ENCODE measurements around the gene PTGIR.
"Not testable (repeated sequence)": the region's sequence is repeated elsewhere in the genome, so short reads cannot be mapped to it uniquely, and the experiment has no call there.

Gene PTGIR

DNA sequence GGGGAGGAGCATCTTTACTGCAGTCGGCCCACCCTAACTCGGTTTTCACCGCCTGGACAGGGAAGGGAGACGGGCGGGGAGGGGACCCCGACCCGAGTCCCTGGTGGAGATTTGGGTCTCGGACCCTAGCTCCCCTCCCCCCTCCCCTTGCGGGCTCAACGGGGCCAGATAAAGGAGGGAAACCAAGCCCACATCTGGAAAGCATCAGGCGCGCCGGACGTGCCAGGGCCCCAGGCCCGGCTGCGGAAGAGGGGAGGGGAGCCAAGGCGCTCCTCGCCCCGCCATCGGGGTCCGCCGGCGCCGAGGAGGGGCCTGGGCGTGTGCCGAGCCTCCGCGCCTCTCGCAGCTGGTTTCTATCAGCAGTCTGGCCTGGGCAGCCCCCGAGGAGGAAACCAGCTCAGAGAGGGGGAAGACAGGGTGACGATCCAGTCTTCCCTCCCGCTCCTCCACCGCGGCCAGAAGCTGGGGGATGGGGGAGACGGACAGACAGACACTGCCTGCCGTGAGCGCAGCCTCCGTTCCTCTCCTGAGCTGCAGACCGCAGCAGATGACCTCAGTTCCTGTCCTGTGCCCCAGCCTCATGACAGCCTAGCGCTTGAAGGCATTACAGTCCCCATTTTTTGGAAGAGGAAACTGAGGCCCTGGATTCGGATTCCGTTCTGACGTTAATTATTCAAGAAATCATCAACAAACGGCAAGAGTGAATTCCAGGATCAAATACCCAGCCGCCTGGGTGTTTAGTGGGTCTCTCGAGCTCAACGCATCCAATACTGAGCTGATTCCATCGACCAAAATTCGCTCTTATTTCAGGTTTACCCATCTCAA lies 14.7 kb upstream of the PTGIR start:
- DNase-seq (ENCODE audit: extremely low read depth in 1 of 2, low read depth in 1 of 2): no peak

- DNase-seq (ENCODE audit: extremely low read depth in 1 of 2, low read depth in 1 of 2): no peak
These were observed 12.3 kb upstream of the PTGIR start for GRCh38 chr19:46637224-46637623.

- DNase-seq (ENCODE audit: extremely low read depth in 1 of 2, low read depth in 1 of 2): no peak
These were observed 11.3 kb upstream of the PTGIR start, which contains the start of gene GNG8 for GRCh38 chr19:46635920-46636761. Gene GNG8, minus strand, starts transcription at chr19:46636202. Its CDS starts 1,520 bp downstream, at chr19:46634682.

DNA sequence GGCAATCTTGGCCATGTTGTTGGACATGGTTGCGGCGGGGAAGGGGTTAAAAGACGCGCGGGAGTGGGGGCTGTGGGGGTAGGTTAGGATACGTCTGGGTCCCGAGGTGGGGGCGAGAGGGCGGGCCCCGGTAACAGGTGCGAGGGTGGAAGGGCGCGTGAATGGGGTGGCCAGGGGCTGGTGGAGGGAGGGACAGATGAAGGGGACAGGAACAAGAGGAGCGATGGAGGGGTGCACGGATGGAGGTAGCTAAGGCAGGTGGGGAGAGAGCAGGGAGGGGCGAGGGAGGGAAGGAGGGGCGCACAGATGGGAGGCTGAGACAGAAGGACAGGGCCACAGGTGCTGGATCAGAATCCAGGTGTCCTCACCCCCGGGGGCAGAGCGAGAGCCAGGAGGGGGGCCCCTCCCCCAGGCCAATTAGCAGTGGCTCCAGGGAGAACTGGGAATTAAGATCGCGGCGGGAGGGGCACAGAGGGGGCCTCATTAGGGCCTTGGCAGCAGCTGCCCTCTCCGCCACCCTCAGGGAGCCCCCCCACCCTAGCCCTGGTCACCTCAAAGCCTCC lies 9.8 kb upstream of the PTGIR start:
- no peak for DNase-seq (ENCODE audit: extremely low read depth in 1 of 2, low read depth in 1 of 2)

GRCh38 chr19:46634045-46634655 lies 9.3 kb upstream of the PTGIR start:
- DNase-seq (ENCODE audit: extremely low read depth in 1 of 2, low read depth in 1 of 2): peak; percentile 83 to 89

GRCh38 chr19:46633130-46633529 lies 8.2 kb upstream of the PTGIR start:
- no peak for DNase-seq (ENCODE audit: extremely low read depth in 1 of 2, low read depth in 1 of 2)

DNA sequence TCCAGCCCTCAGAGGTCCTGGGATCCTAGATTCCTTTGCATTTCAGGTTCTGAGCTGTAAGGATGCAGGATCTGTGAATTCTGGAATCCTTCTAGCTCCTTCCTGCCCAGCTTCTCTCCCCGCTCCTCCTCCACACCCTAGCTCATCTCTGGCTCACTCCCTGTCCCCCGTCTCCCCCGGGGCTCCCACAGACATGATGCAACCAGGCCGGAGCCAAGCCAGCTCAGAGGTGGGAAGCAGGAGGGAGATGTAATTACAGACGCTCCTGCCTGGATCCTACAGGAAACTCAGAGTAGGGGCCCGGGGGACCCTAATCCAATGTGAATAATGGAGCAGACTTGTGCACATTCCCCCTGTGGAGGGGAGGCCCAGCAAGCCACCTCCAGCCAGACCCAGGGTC lies 6.6 kb upstream of the PTGIR start:
- DNase-seq (ENCODE audit: extremely low read depth in 1 of 2, low read depth in 1 of 2): no peak

GRCh38 chr19:46630586-46631205 lies 5.8 kb upstream of the PTGIR start:
- DNase-seq (ENCODE audit: extremely low read depth in 1 of 2, low read depth in 1 of 2): no peak

- DNase-seq (ENCODE audit: extremely low read depth in 1 of 2, low read depth in 1 of 2): no peak
These were observed 4.7 kb upstream of the PTGIR start for GRCh38 chr19:46629546-46630025.

GRCh38 chr19:46628970-46629369 lies 4.1 kb upstream of the PTGIR start:
- DNase-seq (ENCODE audit: extremely low read depth in 1 of 2, low read depth in 1 of 2): not testable (repeated sequence)

- DNase-seq (ENCODE audit: extremely low read depth in 1 of 2, low read depth in 1 of 2): no peak
These were observed 1.6 kb upstream of the PTGIR start for GRCh38 chr19:46626446-46626845.

DNA sequence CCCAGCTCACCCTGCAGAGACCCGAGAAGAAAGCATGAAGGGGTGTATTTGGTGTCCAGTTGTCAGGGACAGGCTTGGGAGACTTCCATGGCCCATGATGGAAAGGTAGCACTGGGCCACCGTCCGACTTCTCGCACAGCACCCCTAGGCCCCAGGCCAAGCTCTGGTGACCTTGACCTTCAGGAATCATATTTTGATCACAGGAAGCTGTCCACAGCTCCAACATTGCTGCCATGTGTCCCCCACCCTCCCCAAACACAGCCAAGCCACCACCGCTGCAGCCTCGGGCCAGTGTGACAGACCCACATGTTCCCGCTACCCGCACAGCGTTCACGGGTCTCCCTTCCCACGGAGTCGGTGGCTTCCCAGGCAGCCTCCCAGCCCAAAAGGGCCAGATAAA lies 842 bp upstream of the PTGIR start:
- DNase-seq (ENCODE audit: extremely low read depth in 1 of 2, low read depth in 1 of 2): no peak

GRCh38 chr19:46623915-46624502 lies 880 bp downstream of the PTGIR start:
- no peak for DNase-seq (ENCODE audit: extremely low read depth in 1 of 2, low read depth in 1 of 2)

DNA sequence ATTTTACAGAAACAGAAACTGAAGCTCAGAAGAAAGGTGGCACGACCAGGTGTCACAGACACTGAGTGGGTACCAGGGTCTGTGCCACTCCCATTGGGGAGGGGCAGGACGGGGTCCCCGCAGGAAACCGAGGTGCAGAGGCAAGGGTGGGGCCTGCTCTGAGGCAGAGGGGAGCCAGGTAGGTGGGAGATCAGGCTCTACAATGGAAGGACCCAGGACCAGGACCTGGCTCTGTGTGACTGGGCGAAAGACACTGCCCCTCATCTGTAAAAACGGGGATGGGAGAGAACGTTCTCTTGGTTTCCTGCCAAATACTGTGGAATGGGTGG lies 2.8 kb downstream of the PTGIR start:
- no peak for DNase-seq (ENCODE audit: extremely low read depth in 1 of 2, low read depth in 1 of 2)

DNA sequence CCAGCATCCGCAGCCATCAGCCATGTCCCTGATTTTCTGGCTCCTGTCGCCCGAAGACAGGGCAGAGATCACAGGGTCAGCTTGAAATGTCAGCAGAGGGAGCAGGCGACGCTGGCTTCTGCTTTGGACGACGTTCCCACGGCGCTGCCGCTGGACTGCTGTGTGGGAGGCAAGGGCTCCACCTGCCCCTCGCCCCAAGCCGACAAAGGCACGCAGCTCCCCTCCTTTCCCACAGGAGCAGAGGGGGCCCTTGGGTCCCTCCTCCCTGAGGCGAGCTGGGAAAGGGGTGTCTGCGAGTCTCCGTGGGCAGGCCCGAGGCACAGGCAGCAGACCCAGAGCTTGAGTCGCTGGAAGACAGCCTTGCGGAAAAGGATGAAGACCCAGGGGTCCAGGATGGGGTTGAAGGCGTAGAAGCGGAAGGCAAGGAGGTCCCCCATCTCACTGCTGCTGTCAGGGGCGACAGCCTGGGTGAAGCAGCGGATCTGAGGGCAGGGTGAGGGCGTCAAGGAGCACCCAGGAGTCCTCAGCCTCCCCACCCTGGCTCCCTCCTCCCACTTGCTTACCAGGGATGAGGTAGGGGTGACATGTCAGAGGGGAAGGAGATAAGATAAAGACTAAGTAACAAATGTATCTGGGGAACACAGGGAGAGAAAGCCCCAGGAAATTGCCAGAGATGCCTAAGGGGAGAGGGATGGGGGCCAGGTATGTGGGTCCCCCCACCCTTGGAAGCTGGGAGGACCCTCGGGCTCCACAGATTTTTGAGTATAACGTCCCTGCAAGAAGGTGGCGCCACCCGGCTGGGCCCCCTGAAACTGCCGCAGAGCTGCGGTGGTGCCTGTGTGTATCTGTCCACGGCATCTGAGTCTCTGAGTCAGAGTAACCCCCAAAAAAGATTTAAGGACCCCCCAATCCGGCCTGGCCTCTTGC lies 3.4 kb downstream of the PTGIR start:
- no peak for DNase-seq (ENCODE audit: extremely low read depth in 1 of 2, low read depth in 1 of 2)

GRCh38 chr19:46620716-46621115 lies 4.2 kb downstream of the PTGIR start:
- DNase-seq (ENCODE audit: extremely low read depth in 1 of 2, low read depth in 1 of 2): no peak

- DNase-seq (ENCODE audit: extremely low read depth in 1 of 2, low read depth in 1 of 2): no peak
These were observed 4.6 kb downstream of the PTGIR start for GRCh38 chr19:46620267-46620666.

DNA sequence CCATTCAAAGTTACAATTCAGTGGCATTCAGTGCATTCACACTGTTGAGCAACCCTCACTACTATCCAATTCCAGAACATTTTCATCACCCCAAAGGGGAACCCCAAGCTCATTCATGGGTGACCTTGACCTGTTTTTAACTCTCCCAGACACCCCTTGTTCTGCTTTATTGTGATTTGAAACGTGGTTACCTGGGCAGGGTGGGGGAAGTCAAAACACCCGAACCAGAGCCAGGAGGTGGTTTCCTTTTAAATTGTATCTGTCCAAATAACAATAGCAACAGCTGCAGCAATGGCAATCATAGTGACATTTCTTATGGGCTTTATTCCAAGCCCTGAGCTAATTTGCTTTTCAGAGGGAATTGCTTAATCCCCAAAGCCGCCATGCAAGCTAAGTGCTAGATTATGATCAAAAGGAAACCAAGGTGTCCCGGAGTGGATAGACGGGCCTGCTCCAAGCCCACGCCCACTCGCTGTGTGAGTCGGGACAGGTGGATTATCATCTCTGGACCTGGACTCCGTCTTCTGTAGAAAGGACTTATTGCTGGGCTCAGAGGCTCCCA lies 6.1 kb downstream of the PTGIR start:
- no peak for DNase-seq (ENCODE audit: extremely low read depth in 1 of 2, low read depth in 1 of 2)

DNA sequence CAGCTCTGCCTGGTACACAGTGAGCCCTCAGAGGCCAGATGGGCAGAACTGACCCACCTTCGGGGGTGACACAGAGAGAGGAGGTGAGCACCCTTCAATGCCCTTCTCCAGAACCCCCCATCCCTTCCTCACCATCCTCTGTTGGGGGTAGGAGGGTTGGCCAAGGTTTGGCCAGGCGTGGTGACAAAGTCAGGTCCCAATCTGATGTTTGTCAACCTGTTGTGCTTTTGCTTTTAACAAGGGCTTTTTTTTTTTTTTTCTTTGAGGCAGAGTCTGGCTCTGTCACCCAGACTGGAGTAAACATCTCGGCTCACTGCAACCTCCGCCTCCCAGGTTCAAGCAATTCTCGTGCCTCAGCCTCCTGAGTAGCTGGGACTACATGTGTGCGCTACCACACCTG lies 7.3 kb downstream of the PTGIR start:
- DNase-seq (ENCODE audit: extremely low read depth in 1 of 2, low read depth in 1 of 2): no peak

All from activated CD8-positive, alpha-beta memory T cell treated with anti-CD3 and anti-CD28 coated beads for 1 hour (primary cell).